A673 (cell line): Measurements from ENCODE around the gene FRMD4A. TPM values are rescaled to one million over a fixed set of nuclear protein-coding genes. Genes with fewer than 3 reads are reported as not detected.

Experiments
- BruUV-seq: library from RNA; stranded (reverse); fragments of 400-500 nt; replicated peaks from 2 replicates; lab custom pipeline; 2021; lab: Mats Ljungman, UMichigan
- CTCF ChIA-PET: fragments of 300-600 bp; sonication (Branson Sonifier 250); formaldehyde crosslinking; loops from one replicate; lab custom pipeline; 2022; ENCODE audit warnings: antibody characterized with exemption; lab: Charles Lee
- POLR2A ChIA-PET: fragments of 300-600 bp; sonication (Branson Sonifier 250); formaldehyde crosslinking; loops from one replicate; lab custom pipeline; 2022; ENCODE audit warnings: antibody characterized with exemption; ENCODE audit not compliant: low non-redundant PET; lab: Charles Lee
- DNase-seq: peaks from one replicate; pipeline ENCODE4 v3.0.0-alpha.2; 2015; ENCODE audit warnings: low spot score
- H3K27ac ChIP-seq: fragments of 200-600 bp; sonication (generic); 2 replicates; pipeline ENCODE4 v1.5.1; 2016; ENCODE audit warnings: mixed run types, low read depth, mild to moderate bottlenecking, mixed read lengths, antibody characterized with exemption, low read length; ENCODE audit not compliant: poor library complexity, severe bottlenecking
- H3K27me3 ChIP-seq: fragments of 200-600 bp; sonication (generic); replicated peaks from 2 replicates; pipeline ENCODE4 v1.6.1; 2017; ENCODE audit warnings: mixed run types, low read depth, mild to moderate bottlenecking, mixed read lengths, antibody characterized with exemption, low read length; ENCODE audit not compliant: insufficient read depth, poor library complexity
- H3K36me3 ChIP-seq: fragments of 200-600 bp; sonication (generic); 2 replicates; pipeline ENCODE4 v1.6.1; 2016; ENCODE audit warnings: mixed run types, mild to moderate bottlenecking, mixed read lengths, antibody characterized with exemption, low read length; ENCODE audit not compliant: insufficient read depth, poor library complexity, severe bottlenecking
- H3K4me1 ChIP-seq: fragments of 200-600 bp; sonication (generic); 2 replicates; pipeline ENCODE4 v1.6.1; 2017; ENCODE audit warnings: mixed run types, mild to moderate bottlenecking, mixed read lengths, antibody characterized with exemption, low read length; ENCODE audit not compliant: insufficient read depth, poor library complexity, severe bottlenecking
- H3K4me3 ChIP-seq: fragments of 200-600 bp; sonication (generic); 2 replicates; pipeline ENCODE4 v1.5.1; 2016; ENCODE audit warnings: low read depth, mixed run types, mild to moderate bottlenecking, mixed read lengths, low read length; ENCODE audit not compliant: poor library complexity, severe bottlenecking
- H3K9me3 ChIP-seq: fragments of 200-600 bp; sonication (generic); 2 replicates; pipeline ENCODE4 v1.6.1; 2016; ENCODE audit warnings: mixed run types, low read depth, mild to moderate bottlenecking, mixed read lengths, antibody characterized with exemption, low read length; ENCODE audit not compliant: poor library complexity, severe bottlenecking
- EZH2 ChIP-seq: fragments of 200-600 bp; sonication (generic); IDR thresholded peaks from 2 replicates; pipeline ENCODE4 v1.6.1; 2017; ENCODE audit warnings: borderline replicate concordance, low read depth, mild to moderate bottlenecking, mixed read lengths, antibody characterized with exemption, low read length; ENCODE audit not compliant: poor library complexity, severe bottlenecking
- intact Hi-C: fragments of 100-400 bp; cut with micrococcal nuclease; formaldehyde crosslinking; loops from one replicate; pipeline ENCODE4 v1.10.0; 2022; ENCODE audit not compliant: unreplicated experiment
- total RNA-seq: library from RNA; stranded (reverse); gene quantifications from 2 replicates; pipeline ENCODE4 v1.2.3, GENCODE V29; 2021
- TF ChIP-seq, protein P1 (sequence below): fragments of 300-800, 200-600 bp; sonication (generic); conservative IDR thresholded peaks from 2 replicates; pipeline ENCODE4 v1.5.1; 2017; ENCODE audit warnings: low read depth, mild to moderate bottlenecking, antibody characterized with exemption, low read length, moderate library complexity, mixed read lengths

The FRMD4A gene
- total RNA-seq, 1 experiment from 2014 or later, result 26.3 TPM

DNA sequence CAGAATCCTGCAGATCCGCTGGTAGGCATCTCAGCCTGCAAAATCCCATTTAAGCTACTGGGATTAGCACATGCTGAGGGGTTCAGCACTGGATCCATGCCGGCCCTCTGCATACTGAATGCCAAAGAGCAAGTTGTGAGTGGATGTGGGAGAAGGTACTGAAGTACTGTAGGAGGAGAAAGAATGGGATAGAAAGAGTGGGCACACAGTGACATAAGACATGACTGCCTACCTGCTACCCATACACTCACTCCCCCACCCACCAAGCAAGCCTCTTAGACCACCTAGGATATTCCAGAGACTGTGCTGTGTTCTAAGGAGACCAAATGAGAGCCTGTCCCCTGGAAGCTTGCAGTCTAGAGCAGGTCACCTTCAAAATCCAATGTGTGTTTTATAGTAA lies 215.9 kb downstream of the FRMD4A start:
- no peaks in the 10 kb centered on the region for H3K4me1 ChIP-seq
- H3K27me3 ChIP-seq, result no peaks in the 10 kb centered on the region
- ChIA-PET CTCF (no interaction called here), POLR2A (no interaction called here)
- no peak overlapping the region for H3K27ac ChIP-seq
- no peak for DNase-seq
- TF ChIP-seq, protein P1, sequence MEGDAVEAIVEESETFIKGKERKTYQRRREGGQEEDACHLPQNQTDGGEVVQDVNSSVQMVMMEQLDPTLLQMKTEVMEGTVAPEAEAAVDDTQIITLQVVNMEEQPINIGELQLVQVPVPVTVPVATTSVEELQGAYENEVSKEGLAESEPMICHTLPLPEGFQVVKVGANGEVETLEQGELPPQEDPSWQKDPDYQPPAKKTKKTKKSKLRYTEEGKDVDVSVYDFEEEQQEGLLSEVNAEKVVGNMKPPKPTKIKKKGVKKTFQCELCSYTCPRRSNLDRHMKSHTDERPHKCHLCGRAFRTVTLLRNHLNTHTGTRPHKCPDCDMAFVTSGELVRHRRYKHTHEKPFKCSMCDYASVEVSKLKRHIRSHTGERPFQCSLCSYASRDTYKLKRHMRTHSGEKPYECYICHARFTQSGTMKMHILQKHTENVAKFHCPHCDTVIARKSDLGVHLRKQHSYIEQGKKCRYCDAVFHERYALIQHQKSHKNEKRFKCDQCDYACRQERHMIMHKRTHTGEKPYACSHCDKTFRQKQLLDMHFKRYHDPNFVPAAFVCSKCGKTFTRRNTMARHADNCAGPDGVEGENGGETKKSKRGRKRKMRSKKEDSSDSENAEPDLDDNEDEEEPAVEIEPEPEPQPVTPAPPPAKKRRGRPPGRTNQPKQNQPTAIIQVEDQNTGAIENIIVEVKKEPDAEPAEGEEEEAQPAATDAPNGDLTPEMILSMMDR, result no peak
- TF ChIP-seq EZH2, result no peak
- no peaks in the 10 kb centered on the region for H3K36me3 ChIP-seq
- H3K4me3 ChIP-seq, result no peak overlapping the region
- no peaks in the 10 kb centered on the region for H3K9me3 ChIP-seq
- intact Hi-C loops, result no loop called here
- BruUV-seq, result no TSS peak

- no TSS peak for BruUV-seq
- Histone ChIP-seq H3K27me3 (peaks cover 14% of the 10 kb centered on the region), H3K4me1 (no peaks in the 10 kb centered on the region), H3K36me3 (no peaks in the 10 kb centered on the region), H3K4me3 (no peak overlapping the region), H3K27ac (no peak overlapping the region), H3K9me3 (peaks cover under 1% of the 10 kb centered on the region)
- no peak for DNase-seq
- TF ChIP-seq EZH2, result no peak
- TF ChIP-seq, protein P1, result no peak
- intact Hi-C loops, result no loop called here
- CTCF ChIA-PET, result no interaction called here
- POLR2A ChIA-PET, result interaction anchor here (0.7 kb wide), 1 partner anchor 30 kb away, joined by 12 read pairs; no protein-coding TSS in a partner anchor
Measured at GRCh38 chr10:14112056-14112455, 218.7 kb downstream of the FRMD4A start.

DNA sequence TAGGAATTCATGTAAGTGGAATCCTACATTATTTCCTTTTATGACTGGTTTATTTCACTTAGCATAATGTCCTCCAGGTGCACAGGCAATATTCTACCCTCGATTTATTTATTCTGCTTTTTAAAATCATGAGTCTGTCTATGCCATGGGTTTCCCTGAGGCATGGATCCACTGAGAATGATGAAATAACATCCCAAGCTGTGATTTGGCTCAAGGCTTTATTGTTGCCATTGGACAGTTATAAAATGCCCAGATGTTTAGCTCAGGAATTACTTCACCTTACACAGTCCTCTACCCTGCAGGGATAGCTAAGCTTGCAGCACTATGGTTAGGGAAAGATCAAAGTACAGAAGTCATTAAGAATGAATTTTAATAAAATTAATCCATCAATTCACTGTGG lies 219.5 kb downstream of the FRMD4A start:
- no peak for DNase-seq
- TF ChIP-seq, protein P1, result no peak
- TF ChIP-seq EZH2, result no peak
- Histone ChIP-seq H3K9me3 (peaks cover 3% of the 10 kb centered on the region), H3K4me1 (no peaks in the 10 kb centered on the region), H3K27ac (no peak overlapping the region), H3K27me3 (peaks cover 14% of the 10 kb centered on the region), H3K36me3 (no peaks in the 10 kb centered on the region), H3K4me3 (no peak overlapping the region)
- intact Hi-C loops, result no loop called here
- no TSS peak for BruUV-seq
- ChIA-PET POLR2A (no interaction called here), CTCF (no interaction called here)
